WI38 (cell line): Measurements from ENCODE around the gene ATP13A4.
"Not testable (repeated sequence)": the region's sequence is repeated elsewhere in the genome, so short reads cannot be mapped to it uniquely, and the experiment has no call there.

Experiments
- H3K4me3 ChIP-seq: 2 replicates; pipeline ENCODE4 v1.5.1; 2011; ENCODE audit warnings: low read depth, mild to moderate bottlenecking, control low read depth, low read length
- TF ChIP-seq, protein P1 (sequence below): IDR thresholded peaks from 2 replicates; pipeline ENCODE4 v1.5.1; 2012; ENCODE audit warnings: low read depth, mild to moderate bottlenecking, control low read depth, low read length

ATP13A4 gene

DNA sequence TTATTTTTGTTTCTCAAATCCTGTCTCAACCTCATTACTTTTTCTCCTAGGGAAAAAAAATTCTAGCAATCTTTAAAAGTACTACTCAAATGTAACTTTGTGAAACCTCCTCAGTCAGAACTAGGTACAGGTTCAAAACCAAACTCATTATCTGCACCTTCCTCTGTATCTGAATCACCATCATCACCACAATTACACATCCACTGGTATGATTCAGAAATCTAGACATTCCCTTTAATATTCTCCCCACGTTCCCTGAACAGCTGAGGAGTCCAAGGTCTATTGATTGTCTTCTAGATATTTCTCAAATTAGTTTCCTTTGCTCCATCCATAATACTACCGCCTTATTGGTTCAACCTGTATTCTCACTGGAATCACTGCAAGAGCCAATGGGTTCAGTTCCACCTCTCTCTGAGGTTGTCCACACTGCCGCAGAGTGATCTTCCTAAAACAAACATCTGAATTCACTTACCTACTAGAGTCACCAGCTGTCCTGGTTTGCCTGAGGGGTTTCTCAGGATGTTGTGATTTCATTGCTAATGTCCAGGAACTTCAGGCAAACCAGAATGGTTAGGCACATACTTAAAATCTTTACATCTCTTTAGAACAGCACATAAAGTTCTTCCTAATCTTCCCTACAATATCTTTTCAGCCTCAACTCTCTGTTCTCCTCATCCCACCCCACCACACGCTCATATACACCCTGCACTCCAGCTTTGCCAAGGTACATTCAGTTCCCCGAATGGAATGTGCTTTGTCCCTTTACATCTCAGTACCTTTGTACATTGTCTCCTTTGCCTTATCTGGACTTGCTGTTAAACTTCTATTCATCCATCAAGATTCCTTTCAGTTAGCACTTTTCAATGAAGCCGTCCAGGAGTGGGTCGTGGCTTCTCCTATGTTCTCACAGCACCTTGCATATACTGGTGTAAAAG lies 24.2 kb downstream of the ATP13A4 start:
- H3K4me3 ChIP-seq = no peak overlapping the region
- TF ChIP-seq, protein P1, sequence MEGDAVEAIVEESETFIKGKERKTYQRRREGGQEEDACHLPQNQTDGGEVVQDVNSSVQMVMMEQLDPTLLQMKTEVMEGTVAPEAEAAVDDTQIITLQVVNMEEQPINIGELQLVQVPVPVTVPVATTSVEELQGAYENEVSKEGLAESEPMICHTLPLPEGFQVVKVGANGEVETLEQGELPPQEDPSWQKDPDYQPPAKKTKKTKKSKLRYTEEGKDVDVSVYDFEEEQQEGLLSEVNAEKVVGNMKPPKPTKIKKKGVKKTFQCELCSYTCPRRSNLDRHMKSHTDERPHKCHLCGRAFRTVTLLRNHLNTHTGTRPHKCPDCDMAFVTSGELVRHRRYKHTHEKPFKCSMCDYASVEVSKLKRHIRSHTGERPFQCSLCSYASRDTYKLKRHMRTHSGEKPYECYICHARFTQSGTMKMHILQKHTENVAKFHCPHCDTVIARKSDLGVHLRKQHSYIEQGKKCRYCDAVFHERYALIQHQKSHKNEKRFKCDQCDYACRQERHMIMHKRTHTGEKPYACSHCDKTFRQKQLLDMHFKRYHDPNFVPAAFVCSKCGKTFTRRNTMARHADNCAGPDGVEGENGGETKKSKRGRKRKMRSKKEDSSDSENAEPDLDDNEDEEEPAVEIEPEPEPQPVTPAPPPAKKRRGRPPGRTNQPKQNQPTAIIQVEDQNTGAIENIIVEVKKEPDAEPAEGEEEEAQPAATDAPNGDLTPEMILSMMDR = no peak

GRCh38 chr3:193526085-193526484 lies 28.6 kb downstream of the ATP13A4 start:
- H3K4me3 ChIP-seq = not testable (repeated sequence)

DNA sequence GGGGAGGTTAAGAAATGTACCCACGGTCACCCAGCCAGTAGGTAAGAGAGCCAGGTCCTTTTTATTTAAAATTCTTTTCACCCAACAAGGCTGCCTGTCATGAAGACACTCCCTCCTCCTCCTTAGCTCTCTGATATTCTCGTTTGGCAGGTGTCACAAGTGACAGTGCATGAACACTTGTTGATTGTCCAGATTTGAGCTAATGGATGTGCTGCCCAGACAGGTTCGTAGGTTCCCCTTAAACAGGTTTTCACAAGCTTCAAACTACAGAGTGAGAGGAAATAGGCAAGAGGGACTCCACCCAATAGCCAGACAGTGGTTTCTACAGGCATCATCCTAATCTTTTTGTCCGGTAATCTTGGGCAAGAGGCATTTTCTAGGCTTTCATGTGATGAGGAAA lies 32.2 kb downstream of the ATP13A4 start:
- no peak overlapping the region for H3K4me3 ChIP-seq
- TF ChIP-seq, protein P1 = no peak

DNA sequence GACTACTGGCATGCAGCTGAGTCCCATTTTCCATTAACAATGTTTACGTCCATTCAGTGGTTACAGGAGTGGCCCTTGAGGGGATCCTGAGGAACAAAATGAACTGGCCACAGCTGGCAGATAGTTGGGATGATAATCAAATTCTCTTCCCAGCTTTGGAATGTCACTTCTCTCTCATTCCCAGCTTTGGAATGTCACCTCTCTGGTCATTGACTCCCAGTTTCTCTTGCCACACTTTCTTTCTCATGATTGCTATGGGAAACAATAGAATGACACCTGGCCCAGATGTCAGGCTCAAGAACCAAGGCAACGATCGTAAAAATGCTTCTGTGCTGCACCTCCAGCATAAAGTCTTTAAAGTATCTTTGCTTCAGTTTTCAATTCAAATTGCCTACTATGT lies 34.0 kb downstream of the ATP13A4 start:
- no peak overlapping the region for H3K4me3 ChIP-seq
- TF ChIP-seq, protein P1 = no peak

GRCh38 chr3:193515966-193516365 lies 38.7 kb downstream of the ATP13A4 start:
- H3K4me3 ChIP-seq = no peak overlapping the region
- TF ChIP-seq, protein P1 = no peak

DNA sequence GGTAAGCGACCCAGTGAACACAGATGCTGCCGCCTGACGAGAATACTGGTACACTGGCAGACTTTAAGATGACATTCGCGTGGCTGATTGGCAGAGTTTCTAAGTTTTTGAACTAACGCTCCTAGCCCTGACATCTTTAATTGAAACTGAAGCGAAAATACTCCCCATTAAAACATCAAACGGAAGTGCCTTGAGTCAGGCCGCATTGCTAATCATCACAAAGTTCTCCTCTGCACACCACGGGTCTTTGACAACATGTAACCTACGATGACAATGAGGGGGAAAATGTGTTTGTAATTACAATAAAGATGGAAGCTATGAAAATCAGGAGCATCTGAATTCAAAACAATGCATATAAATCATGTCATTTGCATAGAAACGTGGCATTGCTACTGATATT lies 44.5 kb downstream of the ATP13A4 start:
- no peak overlapping the region for H3K4me3 ChIP-seq
- TF ChIP-seq, protein P1 = no peak

DNA sequence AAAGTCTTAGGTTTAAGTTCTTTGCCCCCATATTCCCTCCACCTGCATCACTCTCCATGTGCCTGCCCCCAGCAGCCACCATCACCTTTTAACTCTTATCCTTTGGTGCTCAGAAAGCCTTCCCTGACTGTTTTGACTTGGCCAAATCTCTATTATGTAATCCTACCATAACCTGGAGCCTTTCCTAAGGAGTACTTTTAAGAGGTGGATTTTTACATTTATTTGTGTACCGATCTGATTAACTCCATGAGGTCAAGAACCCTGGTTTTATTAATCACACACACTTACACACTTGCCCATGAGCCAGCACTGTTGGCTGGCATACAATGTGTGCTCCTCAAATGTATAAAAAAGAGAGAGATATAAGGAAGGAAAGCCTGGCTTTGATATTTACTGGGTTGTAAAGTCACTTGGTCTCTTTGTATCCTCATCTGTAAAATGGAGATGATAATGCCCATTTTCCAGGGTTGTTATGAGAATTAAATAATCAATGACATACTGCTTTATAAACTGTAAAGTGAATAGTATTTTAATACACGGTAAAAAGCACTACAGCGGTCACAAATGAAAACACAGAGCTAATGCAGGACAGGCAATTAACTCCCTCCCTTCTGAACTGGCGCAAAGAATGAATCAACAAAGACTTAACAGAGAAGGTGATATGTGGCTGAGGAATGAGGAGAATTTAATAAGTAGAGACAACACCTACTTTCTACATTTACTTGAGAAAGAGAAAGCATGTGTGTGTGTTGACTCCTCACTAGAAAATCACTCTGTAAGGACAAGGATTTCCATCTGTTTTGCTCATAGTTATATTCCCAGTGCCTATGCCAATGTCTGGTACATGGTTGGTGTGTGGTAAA lies 45.4 kb downstream of the ATP13A4 start:
- H3K4me3 ChIP-seq = no peak overlapping the region
- TF ChIP-seq, protein P1 = no peak
